ENCODE results near the gene ATG4A.

ATG4A gene

DNA sequence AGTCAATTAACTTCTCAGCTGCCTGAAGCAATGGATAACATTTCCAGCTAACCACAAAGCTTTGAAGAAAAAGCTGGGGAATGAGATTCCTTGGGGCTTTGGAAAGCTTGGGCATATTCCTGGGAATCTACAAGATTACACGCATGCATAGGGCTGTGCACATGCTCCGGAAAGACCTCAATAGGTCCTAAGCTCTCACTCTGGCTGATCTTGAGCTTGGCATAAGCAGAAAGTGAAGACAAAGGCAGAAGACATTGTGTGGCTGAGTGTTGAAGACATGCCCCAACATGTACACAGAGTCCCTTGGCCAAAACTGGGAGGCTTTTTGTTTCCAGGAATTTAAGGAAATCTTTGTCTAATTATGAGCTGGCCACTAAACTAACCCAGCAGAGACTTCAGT, 31.2 kb downstream of the ATG4A start:
- DNase-seq (ENCODE audit: low read depth in 2 of 2) = no peak

DNA sequence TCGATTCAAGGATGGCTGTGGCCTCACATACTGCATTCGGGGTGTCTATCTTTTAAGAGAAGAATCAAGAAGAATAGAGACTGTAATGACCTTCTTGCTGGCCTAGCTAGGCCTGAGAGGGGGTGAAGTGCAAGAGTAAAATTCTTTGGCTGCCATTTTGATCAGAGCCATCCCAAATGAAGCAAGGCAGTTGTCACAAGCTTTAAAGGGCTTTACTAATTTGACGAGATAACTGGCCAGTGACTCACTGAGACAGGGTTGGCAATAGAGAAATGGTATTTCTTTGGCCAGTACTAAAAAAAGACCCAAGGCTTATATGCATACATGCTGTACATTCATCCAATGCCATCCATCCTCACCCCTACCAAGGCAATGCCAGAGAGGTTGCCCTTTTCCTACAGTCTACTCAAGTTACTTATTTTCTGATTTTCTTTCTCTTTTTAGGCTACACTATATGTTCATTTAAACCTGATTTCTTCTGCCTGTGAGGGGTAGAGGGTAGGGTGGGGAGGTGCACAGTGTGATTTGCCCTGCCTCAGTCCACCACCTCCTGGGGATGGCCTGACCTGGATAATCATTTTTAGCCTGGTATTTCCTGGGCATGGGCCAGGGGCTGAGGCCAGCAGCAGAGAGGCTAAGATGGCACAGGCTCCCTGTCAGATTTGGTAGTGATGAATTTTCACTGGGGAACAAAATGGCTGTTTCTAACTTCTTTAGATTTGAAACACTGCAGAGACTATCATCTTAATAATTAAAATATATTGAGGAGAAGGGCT, 32.2 kb downstream of the ATG4A start:
- DNase-seq (ENCODE audit: low read depth in 2 of 2) = no peak

DNA sequence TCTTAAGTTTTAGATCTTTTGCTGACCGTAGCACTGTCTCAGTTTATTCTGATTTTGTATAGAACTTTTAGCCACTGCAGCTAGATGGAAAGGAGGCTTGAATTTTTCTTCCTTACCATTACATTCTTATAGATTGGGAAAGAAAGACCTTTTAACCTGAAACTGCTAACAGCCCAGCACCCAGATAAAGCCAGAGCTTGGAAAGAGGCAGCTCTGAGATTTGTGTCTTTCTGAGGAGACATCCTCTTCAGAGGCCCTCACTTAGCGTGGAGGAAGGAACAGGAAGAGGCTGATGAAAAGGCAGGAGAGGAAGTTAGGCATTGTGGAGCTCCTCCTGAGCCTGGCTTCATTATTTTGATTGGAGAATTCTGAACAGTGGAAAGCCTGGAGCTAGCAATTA, 35.1 kb downstream of the ATG4A start:
- DNase-seq (ENCODE audit: low read depth in 2 of 2) = no peak

DNA sequence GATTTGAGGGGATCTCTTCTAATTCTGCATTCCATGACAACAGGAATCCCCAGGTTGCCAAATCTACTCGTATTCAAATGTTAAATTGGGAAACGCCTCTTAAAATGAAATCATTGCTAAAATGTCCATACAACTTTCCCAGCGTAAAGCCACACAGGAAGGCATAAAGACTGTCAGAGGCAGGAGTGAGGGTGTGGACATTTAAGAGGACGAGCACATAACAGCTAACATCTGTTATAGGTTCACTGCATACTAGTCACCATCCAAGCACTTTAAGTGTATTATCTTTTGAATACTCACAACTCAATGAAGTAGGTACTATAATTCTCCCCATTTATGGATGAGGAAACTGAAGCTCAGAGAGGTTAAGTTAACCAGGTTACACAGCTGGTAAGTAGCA, 35.6 kb downstream of the ATG4A start:
- no peak for DNase-seq (ENCODE audit: low read depth in 2 of 2)

DNA sequence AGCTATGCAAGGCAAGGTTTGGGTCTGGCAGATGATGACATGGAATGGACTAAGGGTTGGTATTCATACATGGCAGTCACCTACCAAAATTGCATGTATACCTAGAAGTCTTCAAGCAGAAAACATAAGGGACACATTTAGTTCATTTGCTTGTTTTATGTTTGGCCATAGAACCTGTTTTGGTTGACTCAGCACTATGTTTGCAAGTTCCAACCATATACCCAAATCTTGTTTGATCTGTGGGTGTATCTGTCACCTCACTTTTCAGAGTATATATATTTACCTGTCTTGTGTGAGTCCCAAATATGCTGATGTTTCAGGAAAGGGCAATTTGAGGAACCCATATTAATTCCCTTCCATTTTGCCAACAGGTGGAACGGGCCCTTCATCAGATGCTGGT, 39.3 kb downstream of the ATG4A start:
- no peak for DNase-seq (ENCODE audit: low read depth in 2 of 2)

DNA sequence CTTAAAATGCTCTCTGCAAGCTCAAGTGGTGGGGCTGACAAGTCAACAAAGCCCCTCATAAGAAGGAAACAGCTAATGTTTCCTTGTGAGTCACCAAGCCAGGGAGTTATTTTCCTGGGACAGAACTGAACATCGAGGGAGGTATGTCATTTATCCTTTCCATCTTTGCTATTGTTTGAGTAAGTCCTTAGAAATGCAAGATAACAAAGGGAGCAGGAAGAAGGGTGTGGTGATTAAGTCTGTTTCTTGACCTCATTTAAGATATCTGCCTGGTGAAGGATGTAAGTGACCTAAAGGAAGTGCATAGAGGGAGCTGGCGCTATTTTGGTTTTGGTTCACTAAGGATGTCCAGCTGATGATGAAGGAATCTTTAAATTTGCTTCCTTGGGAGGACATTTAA, 39.9 kb downstream of the ATG4A start:
- DNase-seq (ENCODE audit: low read depth in 2 of 2) = no peak

DNA sequence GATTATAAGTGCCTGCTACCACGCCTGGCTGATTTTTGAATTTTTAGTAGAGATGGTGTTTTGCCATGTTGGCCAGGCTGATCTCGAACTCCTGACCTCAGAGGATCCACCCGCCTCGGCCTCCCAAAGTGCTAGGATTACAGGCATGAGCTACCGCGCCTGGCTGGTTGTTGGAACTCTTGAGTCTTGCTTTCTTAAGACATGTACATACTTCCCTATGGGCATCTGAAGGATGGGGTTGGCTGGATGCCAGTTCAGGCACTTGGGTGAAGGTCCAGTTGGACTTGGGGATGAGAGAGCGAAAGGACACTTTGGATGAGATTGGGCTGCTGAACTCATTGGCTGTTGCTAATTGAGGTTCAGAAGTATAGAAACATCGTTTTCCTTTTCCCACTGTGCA, 40.5 kb downstream of the ATG4A start:
- no peak for DNase-seq (ENCODE audit: low read depth in 2 of 2)

DNA sequence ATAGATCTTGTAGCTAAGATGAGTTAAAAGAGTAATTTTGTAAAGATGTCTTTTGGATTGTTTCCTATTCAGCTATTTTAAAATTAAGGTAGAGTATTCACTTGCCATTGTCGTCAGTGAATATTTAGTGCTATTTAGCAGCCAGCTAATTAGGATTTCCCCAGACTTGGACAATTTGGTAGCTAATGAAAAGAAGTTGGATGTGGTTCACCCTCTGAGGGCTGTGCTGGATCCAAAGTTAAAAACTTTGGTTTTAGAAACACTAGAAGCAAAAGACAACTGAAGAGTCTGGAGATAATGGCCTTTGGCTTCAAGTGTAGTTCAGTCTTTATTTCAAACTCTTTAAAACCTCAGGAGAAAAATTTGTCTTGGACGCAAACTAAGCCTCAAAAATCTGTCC, 41.3 kb downstream of the ATG4A start:
- DNase-seq (ENCODE audit: low read depth in 2 of 2) = no peak

DNA sequence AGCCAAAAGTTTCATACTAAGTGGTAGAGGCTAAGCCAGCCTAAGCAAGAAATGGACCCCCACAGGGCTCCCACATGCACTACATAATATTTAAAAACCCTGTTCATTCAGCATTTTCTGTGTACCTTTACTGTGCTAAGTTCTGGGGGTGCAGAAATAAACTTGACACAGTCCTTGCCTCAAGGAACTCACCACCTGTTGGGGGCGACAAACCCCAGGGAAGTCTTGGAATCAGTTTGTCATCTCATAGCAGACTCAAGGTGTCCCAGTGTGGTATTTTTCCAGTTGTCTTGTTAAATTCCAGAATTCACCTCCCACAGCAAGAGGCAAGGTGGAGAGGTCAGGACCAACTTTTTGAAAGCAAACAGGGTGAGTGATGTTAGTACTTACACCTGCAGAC, 43.1 kb downstream of the ATG4A start:
- DNase-seq (ENCODE audit: low read depth in 2 of 2) = no peak

DNA sequence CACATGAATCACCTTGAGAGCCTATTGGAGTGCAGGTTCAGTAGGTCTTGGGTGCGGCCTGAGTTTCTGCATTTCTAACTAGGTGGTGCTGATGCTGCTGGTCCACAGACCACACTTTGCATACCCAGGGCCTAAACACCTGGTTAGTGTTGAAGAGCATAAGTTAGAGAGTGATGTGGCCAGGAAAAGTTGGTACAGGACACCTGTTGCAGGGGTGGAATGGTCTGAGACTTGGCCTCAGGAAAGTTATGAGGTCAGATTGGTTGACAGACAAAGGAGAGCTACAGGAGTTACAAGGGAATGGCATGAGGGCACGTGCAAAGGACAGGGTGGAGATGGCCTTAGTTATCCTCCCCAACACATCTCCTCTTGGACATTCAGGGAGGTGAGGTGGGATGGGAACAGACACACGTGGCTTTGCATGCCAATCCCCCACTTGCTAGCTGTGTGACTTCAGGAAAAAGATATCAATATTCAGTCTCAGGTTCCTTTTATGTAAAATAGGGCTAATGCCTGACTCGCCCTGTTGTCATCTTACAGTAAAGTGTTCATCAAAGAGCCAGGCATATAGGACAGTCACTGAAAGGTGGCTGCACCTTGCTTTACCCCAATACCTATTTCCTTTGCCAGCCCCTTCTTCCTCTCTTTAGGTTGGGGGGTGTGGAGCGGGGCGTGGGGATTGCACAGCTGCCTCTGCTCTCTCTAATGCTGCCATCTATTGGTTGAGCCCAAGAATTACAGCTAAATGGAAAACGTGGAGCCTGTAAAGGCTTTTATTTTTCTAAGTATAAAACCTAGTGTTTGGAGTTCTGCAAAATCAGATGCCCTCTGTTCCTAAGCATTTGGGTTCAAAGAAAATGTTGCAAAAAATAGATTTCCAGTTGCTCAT, 47.5 kb downstream of the ATG4A start:
- DNase-seq (ENCODE audit: low read depth in 2 of 2) = no peak

DNA sequence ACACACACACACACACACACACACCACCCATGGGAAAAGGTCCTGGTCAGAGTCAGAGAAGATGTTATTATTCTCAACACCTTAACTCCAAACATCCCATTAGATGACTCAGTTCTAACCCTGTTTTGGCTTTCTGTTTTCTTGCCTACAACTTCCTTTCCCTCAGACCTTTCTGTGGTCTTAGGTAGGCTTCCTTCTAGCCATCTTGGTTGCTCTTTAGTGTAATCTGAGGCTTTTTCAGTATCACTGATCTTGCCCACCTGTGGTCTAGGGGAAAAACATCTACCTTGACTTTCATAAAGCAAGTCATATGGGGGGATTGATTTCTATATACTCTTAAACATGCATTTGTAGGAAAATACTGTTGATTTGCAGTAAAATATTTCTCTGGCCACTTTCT, 56.9 kb downstream of the ATG4A start:
- DNase-seq (ENCODE audit: low read depth in 2 of 2) = no peak

DNA sequence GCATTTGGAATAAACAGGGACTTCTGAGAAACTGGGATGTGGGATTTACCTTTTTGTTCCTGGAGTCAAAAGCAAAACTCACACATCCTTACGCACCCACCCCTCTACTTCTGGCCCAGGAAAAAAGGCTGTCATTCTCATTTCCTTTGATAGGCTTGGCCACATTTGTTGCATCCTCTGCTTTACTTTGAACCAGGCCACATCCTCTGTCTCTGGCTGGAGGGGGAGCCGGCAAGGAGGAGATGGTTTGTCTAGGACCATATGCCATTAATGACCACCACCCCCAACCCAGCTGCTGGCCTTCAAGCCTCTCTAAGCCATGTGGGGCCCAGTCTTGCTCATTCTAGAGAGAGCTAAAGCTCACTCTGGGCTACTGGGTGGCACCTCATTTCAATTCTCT, 64.5 kb downstream of the ATG4A start:
- DNase-seq (ENCODE audit: low read depth in 2 of 2) = no peak

DNA sequence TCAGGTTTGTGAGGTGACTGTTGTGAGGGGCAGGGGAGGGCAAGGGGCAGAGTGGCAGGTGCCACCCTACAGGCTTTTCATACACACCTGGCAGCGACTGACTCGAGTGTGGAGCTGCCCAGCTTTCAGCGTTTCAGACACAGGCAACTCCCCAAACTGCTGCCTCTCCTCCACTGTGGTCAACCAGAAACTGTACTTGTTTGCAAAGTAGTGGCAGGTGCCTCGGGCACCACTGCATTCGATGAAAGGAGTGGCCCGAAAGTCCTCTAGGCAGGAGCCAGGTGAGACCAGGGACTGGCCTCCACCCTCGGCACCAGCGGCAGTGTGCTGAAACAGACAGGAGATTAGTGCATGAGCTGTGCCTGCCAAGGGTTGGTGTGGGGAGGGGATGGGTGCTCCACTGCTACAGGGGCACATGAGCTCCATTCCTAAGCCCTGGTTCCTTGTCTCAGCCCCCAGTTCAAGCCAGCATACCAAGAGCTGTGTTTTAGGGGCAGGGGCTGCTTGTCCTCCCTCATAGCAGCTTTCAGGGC, 65.4 kb downstream of the ATG4A start:
- no peak for DNase-seq (ENCODE audit: low read depth in 2 of 2)

DNA sequence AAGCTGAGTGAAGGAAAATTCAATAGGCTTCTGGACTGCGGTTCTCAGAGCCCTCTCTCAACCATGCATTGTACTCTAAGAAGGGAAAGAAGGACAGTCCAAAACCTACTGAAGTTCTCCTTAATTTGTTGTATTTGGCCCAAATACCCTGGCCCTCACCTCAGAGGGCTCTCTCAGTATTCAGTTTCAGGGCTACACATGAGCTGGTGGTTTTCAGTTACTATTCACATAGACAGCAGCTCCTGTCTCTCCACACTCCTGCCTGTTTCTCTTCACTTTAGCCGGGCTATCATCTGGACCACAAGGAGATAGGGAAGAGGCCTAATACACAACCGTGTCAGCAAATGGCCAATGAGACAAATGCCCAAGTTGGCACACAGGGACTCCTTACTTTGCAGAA, 66.0 kb downstream of the ATG4A start:
- DNase-seq (ENCODE audit: low read depth in 2 of 2) = no peak

DNA sequence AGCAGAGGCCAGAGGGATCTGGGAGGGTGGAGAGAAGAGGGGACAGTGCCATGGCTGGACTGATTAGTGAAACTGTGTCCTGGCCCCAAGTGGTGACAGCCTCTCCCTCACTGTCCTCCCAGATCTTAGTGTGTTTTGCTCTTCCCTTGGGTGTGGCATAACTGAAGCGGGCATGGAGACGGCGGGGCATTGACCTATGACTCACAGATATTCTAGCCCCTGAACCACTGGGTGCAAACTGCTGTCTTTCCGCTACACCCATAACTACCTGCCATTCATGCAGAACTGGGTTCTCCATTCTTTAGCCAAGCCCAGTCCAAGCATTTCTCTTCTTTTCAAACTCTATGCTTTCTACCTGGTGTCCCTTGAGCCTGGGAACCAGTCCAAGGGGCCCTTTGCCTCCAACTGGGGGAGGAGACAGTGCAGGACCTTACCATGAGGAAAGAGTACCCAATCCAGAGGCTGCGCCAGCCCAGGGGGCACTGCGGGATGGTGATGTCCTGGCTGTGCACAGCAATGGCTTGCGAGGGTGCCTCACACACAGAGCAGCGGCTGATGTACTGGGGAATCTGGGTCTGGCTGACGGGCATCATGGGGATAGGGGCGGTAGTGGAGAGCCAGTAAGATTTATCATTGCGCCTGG, 67.6 kb downstream of the ATG4A start:
- no peak for DNase-seq (ENCODE audit: low read depth in 2 of 2)

DNA sequence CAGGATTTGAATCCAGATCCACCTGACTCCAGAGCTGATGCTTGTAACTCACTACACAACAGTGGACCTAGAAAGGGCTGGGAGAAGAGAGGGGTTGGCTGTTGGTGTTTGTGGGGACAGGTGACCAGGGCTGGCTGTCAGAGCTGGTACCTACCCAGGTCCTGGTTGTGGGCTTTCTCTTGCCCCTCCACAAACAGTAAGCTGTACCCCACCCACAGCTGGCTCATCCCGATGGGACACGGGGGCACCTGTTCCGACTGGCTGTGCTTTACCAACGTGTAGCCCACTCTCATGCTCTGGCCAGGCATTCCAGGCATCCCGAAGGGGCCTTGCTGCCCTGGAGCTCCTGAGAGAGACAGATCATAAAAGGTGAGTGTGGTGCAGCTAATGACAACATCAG, 68.7 kb downstream of the ATG4A start:
- DNase-seq (ENCODE audit: low read depth in 2 of 2) = no peak

DNA sequence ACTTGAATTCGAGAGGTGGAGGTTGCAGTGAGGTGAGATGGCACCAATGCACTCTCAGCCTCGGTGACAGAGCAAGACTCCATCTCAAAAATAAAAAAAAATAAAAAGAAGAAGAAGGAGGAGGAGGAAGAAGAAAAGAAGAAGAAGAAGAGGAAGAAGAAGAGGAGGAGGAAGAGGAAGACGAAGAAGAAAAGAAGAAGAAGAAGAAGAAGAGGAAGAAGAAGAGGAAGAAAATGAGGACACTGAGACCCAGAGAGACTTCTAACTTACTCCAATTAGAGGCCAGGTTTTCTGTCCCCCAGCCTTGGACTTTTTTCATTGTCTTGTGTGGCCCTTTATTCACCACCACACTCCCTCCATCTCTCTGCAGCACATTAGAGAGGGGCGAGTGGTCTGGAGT, 70.7 kb downstream of the ATG4A start:
- DNase-seq (ENCODE audit: low read depth in 2 of 2) = no peak

DNA sequence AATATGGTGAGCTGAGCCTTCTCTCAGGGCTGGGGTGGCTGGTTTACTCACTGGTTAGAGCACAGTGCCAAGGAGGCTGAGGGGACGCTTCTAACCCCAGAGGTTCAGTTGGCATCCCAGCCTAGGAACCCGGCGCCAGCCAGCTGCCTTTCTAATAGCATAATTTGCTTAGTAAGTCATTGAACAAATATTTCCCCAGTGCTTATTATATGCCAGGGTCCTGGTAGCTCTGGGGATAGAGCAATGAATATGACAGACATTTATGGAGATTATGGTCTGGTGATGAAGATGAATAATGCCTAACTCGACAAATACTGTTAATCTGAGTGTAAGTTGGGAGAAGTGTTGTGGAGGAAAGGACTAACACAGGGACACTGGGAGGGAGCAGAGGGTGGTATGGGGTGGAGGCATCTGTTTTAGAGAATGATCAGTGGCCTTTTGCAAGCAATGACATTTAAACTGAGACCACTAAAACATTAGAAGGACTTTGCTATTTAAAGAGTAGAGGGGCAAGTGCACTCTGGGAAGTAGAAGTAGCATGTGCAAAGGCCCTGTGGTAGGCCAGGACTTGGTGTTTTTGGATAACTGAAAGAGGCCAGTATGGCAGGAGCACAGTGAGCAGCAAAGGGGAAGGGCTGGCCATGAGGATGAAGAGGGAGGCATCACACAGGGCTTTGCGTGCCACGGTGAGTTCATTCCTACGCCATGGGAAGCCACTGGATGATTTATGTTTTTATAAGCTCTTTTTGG, 71.9 kb downstream of the ATG4A start:
- DNase-seq (ENCODE audit: low read depth in 2 of 2) = no peak

DNA sequence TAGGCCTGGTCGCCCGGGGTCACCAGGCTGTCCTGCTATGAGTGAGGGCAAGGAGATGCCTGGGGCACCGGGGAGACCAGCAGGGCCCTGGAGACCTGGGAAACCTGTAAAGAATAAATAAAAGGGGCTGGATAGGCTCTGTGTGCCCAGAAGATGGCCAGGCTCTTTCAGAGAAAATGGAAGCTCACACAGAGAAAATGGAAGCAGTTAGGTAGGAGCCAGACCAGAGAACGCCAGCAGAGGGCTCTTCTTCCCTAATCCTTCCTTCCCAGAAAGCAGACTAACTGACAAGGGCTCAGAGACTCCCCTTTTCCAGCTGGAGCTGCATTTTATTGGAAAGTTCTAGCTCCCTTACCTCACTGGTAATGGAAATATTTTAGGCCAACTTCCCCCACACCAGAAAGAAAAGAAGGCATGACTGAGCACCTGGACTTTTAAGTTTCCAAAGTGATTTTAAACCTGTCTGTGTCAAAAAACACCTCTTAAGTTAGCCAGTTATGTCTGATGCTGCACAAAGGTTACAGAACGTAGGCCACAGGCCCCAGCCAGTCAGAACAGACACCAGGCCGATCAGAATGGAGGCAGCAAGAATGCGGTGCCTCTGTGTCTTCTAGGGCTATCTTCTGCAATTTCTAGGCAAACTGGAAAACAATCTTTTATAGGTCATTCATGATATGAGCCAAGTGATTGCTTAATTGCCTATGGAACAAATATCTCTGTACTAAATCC, 74.0 kb downstream of the ATG4A start:
- no peak for DNase-seq (ENCODE audit: low read depth in 2 of 2)

DNA sequence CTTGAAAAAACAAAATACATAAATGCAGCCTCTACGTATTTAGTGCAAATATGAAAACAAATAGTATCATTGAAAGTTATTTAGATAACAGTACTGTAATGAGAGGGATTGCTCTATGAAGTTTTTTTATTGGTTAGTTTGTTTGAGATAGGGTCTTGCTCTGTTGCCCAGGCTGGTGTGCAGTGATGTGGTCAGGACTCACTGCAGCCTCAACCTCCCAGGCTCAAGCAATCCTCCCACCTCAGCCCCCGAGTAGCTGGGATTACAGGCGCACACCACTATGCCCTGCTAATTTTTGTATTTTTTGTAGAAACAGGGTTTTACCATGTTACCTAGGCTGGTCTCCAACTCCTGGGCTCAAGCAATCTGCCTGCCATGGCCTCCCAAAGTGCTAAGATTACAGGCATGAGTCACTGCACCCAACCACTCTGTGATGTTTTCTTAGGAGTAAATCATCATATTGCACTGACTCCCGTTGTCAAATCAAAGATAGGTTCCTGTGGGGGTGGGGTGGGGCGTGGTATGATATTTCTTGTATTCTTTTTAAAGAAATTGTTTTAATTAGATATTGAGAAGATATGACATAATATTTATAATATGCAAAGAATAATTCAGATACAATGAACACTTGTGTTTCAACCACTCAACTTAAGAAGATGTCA, 75.8 kb downstream of the ATG4A start:
- no peak for DNase-seq (ENCODE audit: low read depth in 2 of 2)
